Measurements from ENCODE around the gene BCR. TPM values are rescaled to one million over a fixed set of nuclear protein-coding genes. Genes with fewer than 3 reads are reported as not detected.

BCR gene
- total and polyA plus RNA-seq, 2 of the 13 experiments (the other 11 are each of a cell fraction or from before 2014, with no cell fraction given), result 19.9 to 33.6 TPM

DNA sequence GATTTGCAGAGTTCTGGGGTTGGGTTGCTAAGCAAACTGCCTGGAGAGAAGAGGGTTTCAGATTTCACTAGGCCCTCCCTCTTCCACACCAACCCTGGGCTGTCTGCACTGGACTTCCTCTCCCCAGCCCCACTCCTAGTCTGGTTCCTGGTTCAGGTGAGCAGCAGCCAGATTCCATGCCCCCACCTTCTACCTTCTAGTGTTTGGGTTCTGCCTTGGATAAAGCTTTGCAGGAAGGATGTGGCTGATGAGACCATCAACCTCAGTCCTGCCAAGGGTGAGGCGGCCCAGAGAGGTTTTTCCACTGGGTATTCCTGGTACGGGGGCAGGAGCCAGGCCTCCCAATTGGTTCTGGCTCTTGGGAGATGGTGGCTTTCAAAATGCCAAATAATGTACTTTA is 68.3 kb downstream of the BCR start (continued):
- peak; percentile 45; the same call in 1 of the 2 replicates for TF ChIP-seq SAP130 (CRISPR knock-in tag; IDR thresholded peaks at IDR 0.05; ENCODE audit: low read depth)
- TF ChIP-seq NBN (conservative IDR thresholded peaks at IDR 0.05), result no peak
- TF ChIP-seq, protein P1, sequence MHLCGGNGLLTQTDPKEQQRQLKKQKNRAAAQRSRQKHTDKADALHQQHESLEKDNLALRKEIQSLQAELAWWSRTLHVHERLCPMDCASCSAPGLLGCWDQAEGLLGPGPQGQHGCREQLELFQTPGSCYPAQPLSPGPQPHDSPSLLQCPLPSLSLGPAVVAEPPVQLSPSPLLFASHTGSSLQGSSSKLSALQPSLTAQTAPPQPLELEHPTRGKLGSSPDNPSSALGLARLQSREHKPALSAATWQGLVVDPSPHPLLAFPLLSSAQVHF (CRISPR knock-in tag; IDR thresholded peaks at IDR 0.05), result no peak
- TF ChIP-seq, protein P2, sequence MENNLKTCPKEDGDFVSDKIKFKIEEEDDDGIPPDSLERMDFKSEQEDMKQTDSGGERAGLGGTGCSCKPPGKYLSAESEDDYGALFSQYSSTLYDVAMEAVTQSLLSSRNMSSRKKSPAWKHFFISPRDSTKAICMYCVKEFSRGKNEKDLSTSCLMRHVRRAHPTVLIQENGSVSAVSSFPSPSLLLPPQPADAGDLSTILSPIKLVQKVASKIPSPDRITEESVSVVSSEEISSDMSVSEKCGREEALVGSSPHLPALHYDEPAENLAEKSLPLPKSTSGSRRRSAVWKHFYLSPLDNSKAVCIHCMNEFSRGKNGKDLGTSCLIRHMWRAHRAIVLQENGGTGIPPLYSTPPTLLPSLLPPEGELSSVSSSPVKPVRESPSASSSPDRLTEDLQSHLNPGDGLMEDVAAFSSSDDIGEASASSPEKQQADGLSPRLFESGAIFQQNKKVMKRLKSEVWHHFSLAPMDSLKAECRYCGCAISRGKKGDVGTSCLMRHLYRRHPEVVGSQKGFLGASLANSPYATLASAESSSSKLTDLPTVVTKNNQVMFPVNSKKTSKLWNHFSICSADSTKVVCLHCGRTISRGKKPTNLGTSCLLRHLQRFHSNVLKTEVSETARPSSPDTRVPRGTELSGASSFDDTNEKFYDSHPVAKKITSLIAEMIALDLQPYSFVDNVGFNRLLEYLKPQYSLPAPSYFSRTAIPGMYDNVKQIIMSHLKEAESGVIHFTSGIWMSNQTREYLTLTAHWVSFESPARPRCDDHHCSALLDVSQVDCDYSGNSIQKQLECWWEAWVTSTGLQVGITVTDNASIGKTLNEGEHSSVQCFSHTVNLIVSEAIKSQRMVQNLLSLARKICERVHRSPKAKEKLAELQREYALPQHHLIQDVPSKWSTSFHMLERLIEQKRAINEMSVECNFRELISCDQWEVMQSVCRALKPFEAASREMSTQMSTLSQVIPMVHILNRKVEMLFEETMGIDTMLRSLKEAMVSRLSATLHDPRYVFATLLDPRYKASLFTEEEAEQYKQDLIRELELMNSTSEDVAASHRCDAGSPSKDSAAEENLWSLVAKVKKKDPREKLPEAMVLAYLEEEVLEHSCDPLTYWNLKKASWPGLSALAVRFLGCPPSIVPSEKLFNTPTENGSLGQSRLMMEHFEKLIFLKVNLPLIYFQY (CRISPR knock-in tag; IDR thresholded peaks at IDR 0.05; ENCODE audit: borderline replicate concordance), result no peak
- no peak for TF ChIP-seq NR2F6 (IDR thresholded peaks at IDR 0.05)
- TF ChIP-seq NR2F6 (CRISPR knock-in tag; IDR thresholded peaks at IDR 0.05), result no peak
- TF ChIP-seq, protein P3, sequence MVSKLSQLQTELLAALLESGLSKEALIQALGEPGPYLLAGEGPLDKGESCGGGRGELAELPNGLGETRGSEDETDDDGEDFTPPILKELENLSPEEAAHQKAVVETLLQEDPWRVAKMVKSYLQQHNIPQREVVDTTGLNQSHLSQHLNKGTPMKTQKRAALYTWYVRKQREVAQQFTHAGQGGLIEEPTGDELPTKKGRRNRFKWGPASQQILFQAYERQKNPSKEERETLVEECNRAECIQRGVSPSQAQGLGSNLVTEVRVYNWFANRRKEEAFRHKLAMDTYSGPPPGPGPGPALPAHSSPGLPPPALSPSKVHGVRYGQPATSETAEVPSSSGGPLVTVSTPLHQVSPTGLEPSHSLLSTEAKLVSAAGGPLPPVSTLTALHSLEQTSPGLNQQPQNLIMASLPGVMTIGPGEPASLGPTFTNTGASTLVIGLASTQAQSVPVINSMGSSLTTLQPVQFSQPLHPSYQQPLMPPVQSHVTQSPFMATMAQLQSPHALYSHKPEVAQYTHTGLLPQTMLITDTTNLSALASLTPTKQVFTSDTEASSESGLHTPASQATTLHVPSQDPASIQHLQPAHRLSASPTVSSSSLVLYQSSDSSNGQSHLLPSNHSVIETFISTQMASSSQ (IDR thresholded peaks at IDR 0.05; ENCODE audit: low read depth), result no peak
- TF ChIP-seq, protein P3 (CRISPR knock-in tag; IDR thresholded peaks at IDR 0.05; ENCODE audit: borderline replicate concordance), result no peak
- TF ChIP-seq ZNF501 (CRISPR knock-in tag; IDR thresholded peaks at IDR 0.05), result no peak
- peak; percentile 49; the same call in 1 of the 2 replicates for TF ChIP-seq ELF3 (CRISPR knock-in tag; IDR thresholded peaks at IDR 0.05)
- no peak for TF ChIP-seq MTF1 (CRISPR knock-in tag; IDR thresholded peaks at IDR 0.05)
- no peak for TF ChIP-seq ETV6 (CRISPR knock-in tag; conservative IDR thresholded peaks at IDR 0.05)
- 0 out of 2 replicates have a peak, but pooled peaks have one; percentile 10 for TF ChIP-seq SALL1 (CRISPR knock-in tag; IDR thresholded peaks at IDR 0.05)
- TF ChIP-seq ZNF121 (CRISPR knock-in tag; IDR thresholded peaks at IDR 0.05), result no peak
